Measurements from ENCODE around the gene LRCH3.

Gene LRCH3

GRCh38 chr3:197796087-197796486 is 5.0 kb downstream of the LRCH3 start:
- in situ Hi-C loops (cut with MboI; ENCODE audit: low sequenced_read_pairs, unreplicated experiment): no loop called here
- TF ChIP-seq, protein P1, sequence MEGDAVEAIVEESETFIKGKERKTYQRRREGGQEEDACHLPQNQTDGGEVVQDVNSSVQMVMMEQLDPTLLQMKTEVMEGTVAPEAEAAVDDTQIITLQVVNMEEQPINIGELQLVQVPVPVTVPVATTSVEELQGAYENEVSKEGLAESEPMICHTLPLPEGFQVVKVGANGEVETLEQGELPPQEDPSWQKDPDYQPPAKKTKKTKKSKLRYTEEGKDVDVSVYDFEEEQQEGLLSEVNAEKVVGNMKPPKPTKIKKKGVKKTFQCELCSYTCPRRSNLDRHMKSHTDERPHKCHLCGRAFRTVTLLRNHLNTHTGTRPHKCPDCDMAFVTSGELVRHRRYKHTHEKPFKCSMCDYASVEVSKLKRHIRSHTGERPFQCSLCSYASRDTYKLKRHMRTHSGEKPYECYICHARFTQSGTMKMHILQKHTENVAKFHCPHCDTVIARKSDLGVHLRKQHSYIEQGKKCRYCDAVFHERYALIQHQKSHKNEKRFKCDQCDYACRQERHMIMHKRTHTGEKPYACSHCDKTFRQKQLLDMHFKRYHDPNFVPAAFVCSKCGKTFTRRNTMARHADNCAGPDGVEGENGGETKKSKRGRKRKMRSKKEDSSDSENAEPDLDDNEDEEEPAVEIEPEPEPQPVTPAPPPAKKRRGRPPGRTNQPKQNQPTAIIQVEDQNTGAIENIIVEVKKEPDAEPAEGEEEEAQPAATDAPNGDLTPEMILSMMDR (IDR thresholded peaks at IDR 0.05; ENCODE audit: borderline replicate concordance, control extremely low read depth, extremely low read depth, insufficient read depth, missing control alignments): no peak

GRCh38 chr3:197798863-197799262 is 7.8 kb downstream of the LRCH3 start:
- TF ChIP-seq, protein P1 (IDR thresholded peaks at IDR 0.05; ENCODE audit: borderline replicate concordance, control extremely low read depth, extremely low read depth, insufficient read depth, missing control alignments): no peak
- in situ Hi-C loops (cut with MboI; ENCODE audit: low sequenced_read_pairs, unreplicated experiment): no loop called here
- DNase-seq (ENCODE audit: low spot score): peak; percentile 56

More at GRCh38 chr3:197796087-197796486, 5.0 kb downstream of the LRCH3 start:
- DNase-seq (ENCODE audit: low spot score): no peak

DNA sequence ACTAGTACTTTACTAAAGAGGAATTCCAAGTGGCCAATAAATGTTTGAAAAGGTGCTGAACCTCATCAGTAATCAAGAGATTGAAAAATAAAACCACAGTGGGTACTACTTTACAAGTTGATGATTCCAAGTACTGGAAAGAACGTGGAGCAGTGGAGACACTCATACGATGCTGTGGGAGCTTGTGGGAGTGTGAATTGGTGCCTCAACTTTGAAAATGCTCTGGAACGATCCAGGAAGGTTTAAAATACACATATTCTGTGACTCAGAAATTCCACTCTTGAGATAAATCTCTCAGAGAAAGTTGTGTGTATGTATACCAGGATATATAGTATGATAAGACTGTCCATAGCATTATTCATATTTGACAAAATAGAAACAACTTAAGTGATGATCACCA is 9.3 kb downstream of the LRCH3 start:
- TF ChIP-seq, protein P1 (IDR thresholded peaks at IDR 0.05; ENCODE audit: borderline replicate concordance, control extremely low read depth, extremely low read depth, insufficient read depth, missing control alignments): no peak
- no peak for DNase-seq (ENCODE audit: low spot score)
- in situ Hi-C loops (cut with MboI; ENCODE audit: low sequenced_read_pairs, unreplicated experiment): no loop called here

- in situ Hi-C loops (cut with MboI; ENCODE audit: low sequenced_read_pairs, unreplicated experiment): no loop called here
- TF ChIP-seq, protein P1 (IDR thresholded peaks at IDR 0.05; ENCODE audit: borderline replicate concordance, control extremely low read depth, extremely low read depth, insufficient read depth, missing control alignments): peak; percentile 37
- no peak for DNase-seq (ENCODE audit: low spot score)
These were observed 11.1 kb downstream of the LRCH3 start for GRCh38 chr3:197801891-197802778.

- no peak for DNase-seq (ENCODE audit: low spot score)
- in situ Hi-C loops (cut with MboI; ENCODE audit: low sequenced_read_pairs, unreplicated experiment): no loop called here
- TF ChIP-seq, protein P1 (IDR thresholded peaks at IDR 0.05; ENCODE audit: borderline replicate concordance, control extremely low read depth, extremely low read depth, insufficient read depth, missing control alignments): peak; percentile 34
These were observed 11.9 kb downstream of the LRCH3 start for GRCh38 chr3:197802779-197803459.

DNA sequence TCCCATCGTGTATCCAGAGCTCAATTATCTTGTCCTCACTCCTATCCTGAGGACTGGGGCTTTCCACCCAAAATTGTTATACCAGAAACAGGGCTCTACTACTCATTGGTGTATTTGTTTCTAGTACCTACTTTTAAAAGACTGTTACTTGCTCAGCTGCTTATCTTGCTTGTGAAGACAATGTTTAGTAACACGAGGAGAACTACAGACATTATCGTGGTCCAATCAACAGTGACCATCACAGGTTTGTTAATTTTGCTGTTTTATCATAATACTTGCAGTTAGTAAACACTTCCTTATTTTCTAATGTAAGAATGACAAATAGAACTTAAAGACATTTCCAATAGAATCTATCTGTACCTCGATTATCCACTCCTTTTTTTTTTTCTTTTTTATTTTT is 13.5 kb downstream of the LRCH3 start:
- TF ChIP-seq, protein P1 (IDR thresholded peaks at IDR 0.05; ENCODE audit: borderline replicate concordance, control extremely low read depth, extremely low read depth, insufficient read depth, missing control alignments): no peak
- no peak for DNase-seq (ENCODE audit: low spot score)
- in situ Hi-C loops (cut with MboI; ENCODE audit: low sequenced_read_pairs, unreplicated experiment): no loop called here

Measured in GM13976 (cell line).